Bronchial epithelial cell (primary cell): ENCODE measurements around the gene ZNF185. TPM values are rescaled to one million over a fixed set of nuclear protein-coding genes. Genes with fewer than 3 reads are reported as not detected.
A peak's percentile ranks its signal among the peaks of the same experiment; 100 is the strongest.

Experiments
- DNase-seq: peaks from one replicate; pipeline ENCODE4 v3.0.0-alpha.2; 2010; ENCODE audit warnings: low read depth
- FAIRE-seq: peaks from 2 replicates; lab custom pipeline; 2011; peaks lifted over from hg19 to GRCh38; lab: Jason Lieb, UNC
- H3K27me3 ChIP-seq: 2 replicates; pipeline ENCODE4 v1.5.1; 2011; ENCODE audit warnings: low read length; ENCODE audit not compliant: control insufficient read depth, insufficient read depth
- H3K36me3 ChIP-seq: 2 replicates; pipeline ENCODE4 v1.5.1; 2011; ENCODE audit warnings: low read length; ENCODE audit not compliant: control insufficient read depth, insufficient read depth
- H3K4me3 ChIP-seq: 2 replicates; pipeline ENCODE4 v1.5.1; 2011; ENCODE audit warnings: mild to moderate bottlenecking, low read depth, low read length, control low read depth
- total RNA-seq: library from RNA; depleted of rRNA; stranded (reverse); fragments of >200 nt; gene quantifications from 2 replicates; pipeline ENCODE4 v1.2.1, GENCODE V29; 2014
- TF ChIP-seq, protein P1 (sequence below): IDR thresholded peaks from 2 replicates; pipeline ENCODE4 v1.5.1; 2011; ENCODE audit warnings: mild to moderate bottlenecking, moderate library complexity, low read length, control low read depth, inconsistent platforms; ENCODE audit not compliant: insufficient read depth, severe bottlenecking

The ZNF185 gene
- total RNA-seq, 1 donor from 2014 or later = 93.5 TPM

- Histone ChIP-seq H3K36me3 (peaks cover 4% of the 10 kb centered on the region), H3K4me3 (no peak overlapping the region), H3K27me3 (no peaks in the 10 kb centered on the region)
- DNase-seq = peak; percentile 61
- peak; percentile 70 for FAIRE-seq
- TF ChIP-seq, protein P1, sequence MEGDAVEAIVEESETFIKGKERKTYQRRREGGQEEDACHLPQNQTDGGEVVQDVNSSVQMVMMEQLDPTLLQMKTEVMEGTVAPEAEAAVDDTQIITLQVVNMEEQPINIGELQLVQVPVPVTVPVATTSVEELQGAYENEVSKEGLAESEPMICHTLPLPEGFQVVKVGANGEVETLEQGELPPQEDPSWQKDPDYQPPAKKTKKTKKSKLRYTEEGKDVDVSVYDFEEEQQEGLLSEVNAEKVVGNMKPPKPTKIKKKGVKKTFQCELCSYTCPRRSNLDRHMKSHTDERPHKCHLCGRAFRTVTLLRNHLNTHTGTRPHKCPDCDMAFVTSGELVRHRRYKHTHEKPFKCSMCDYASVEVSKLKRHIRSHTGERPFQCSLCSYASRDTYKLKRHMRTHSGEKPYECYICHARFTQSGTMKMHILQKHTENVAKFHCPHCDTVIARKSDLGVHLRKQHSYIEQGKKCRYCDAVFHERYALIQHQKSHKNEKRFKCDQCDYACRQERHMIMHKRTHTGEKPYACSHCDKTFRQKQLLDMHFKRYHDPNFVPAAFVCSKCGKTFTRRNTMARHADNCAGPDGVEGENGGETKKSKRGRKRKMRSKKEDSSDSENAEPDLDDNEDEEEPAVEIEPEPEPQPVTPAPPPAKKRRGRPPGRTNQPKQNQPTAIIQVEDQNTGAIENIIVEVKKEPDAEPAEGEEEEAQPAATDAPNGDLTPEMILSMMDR = no peak
These were observed 1.4 kb upstream of the ZNF185 start for GRCh38 chrX:152896450-152896849.

- TF ChIP-seq, protein P1 = no peak
- no peak for FAIRE-seq
- Histone ChIP-seq H3K36me3 (peaks cover 8% of the 10 kb centered on the region), H3K4me3 (peak overlapping the region; percentile 62), H3K27me3 (no peaks in the 10 kb centered on the region)
- DNase-seq = no peak
These were observed 575 bp downstream of the ZNF185 start for GRCh38 chrX:152898442-152898841.

GRCh38 chrX:152899111-152899873 is 1.4 kb downstream of the ZNF185 start:
- no peak for FAIRE-seq
- Histone ChIP-seq H3K36me3 (peaks cover 8% of the 10 kb centered on the region), H3K27me3 (no peaks in the 10 kb centered on the region), H3K4me3 (peak overlapping the region; percentile 62)
- DNase-seq = no peak
- TF ChIP-seq, protein P1 = no peak

- no peaks in the 10 kb centered on the region for H3K27me3 ChIP-seq
- DNase-seq (no peak), FAIRE-seq (no peak)
- H3K36me3 ChIP-seq = peaks cover 12% of the 10 kb centered on the region
- TF ChIP-seq, protein P1 = no peak
- H3K4me3 ChIP-seq = peak overlapping the region; percentile 62
These were observed 2.2 kb downstream of the ZNF185 start for GRCh38 chrX:152899874-152900719.

DNA sequence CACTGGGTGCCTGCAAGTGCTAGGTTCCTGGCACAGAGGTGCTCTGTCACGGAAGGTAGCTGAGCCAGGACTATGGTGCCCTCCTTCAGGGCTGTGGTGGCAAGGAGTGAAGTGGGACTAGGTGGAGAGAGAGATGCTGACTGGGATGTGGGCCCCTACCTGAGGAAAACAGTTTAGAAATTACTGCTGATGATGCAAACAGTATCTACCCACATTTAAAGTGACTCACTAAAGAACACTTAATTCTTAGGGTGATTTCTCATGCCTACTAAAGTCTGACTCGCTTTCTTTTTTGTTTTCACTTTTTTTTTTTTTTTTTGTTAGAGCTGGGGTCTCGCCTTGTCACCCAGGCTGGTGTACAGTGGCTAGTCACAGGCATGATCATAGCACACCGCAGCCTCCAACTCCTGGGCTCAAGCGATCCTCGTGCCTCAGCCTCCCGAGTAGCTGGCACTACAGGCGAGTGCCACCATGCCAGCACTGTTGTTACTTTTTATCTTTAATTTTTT is 3.1 kb downstream of the ZNF185 start:
- TF ChIP-seq, protein P1 = no peak
- no peak for FAIRE-seq
- H3K4me3 ChIP-seq = peak overlapping the region; percentile 62
- H3K27me3 ChIP-seq = no peaks in the 10 kb centered on the region
- H3K36me3 ChIP-seq = peaks cover 12% of the 10 kb centered on the region
- peak; percentile 51 for DNase-seq
